Stimulated activated CD8-positive, alpha-beta memory T cell treated with anti-CD3 and anti-CD28 coated beads, Interleukin-4, amount 100 ng/mL, for 24 hours (primary cell): ENCODE results near the gene PGM1.

Experiments used
- DNase-seq: peaks from one replicate; pipeline ENCODE4 v3.0.0-alpha.2; 2020; ENCODE audit warnings: low read depth

PGM1 gene

DNA sequence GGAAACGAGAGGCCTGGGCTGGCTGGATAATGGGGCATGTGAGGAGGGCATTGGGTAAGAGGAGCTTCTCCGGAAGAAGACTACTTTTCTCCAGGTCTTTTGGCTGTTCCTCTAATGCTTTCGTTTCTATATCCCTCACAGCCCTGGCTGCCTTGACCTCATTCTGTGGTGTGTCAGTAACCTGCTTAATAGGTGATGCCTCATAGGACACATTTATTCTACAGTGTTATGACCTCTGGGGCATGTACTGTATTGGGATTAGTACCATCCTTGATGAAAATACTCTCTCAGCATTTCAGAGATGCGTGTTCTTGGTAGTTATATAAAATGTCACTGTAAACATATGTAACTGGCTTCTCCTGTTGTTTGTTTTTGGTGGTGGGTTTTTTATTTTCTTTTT, 40.1 kb downstream of the PGM1 start:
- no peak for DNase-seq

DNA sequence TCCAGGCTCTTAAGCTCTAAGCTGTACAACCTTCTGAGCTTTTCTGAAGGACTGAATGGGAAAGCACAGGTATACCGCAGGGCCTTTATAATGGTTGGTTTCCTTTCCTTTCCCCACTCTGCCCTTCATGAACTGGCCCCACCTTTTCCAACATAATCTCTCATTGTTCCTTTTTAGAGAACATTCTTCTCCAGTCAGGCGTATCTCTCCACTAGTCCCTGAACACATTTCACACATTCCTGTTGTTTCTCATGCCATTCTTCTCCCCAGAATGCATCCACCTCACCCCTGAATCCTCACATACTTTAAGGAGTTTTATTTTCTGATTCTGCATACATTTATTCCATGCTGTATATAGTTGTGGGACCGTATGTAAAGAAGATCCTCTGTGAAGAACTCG, 41.3 kb downstream of the PGM1 start:
- DNase-seq, result no peak

DNA sequence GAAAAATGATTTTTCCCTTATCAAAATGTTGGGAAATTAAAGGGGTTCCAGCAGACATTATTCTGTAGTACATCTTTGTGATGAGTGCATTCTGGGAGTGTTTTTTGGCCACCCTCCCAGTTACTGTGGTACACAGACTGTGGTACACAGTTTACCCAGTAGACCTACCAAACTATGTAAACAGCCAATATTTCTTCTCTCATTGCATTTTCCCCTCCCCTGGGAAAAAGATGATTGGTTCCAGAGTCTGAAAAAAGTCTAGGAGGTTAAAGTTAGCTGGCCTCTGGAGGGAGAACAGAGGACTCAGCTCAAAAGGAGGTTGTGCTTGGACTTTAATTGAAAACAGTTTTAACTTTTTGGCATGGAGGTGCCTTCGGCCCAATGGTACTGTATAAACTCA, 42.5 kb downstream of the PGM1 start:
- no peak for DNase-seq

DNA sequence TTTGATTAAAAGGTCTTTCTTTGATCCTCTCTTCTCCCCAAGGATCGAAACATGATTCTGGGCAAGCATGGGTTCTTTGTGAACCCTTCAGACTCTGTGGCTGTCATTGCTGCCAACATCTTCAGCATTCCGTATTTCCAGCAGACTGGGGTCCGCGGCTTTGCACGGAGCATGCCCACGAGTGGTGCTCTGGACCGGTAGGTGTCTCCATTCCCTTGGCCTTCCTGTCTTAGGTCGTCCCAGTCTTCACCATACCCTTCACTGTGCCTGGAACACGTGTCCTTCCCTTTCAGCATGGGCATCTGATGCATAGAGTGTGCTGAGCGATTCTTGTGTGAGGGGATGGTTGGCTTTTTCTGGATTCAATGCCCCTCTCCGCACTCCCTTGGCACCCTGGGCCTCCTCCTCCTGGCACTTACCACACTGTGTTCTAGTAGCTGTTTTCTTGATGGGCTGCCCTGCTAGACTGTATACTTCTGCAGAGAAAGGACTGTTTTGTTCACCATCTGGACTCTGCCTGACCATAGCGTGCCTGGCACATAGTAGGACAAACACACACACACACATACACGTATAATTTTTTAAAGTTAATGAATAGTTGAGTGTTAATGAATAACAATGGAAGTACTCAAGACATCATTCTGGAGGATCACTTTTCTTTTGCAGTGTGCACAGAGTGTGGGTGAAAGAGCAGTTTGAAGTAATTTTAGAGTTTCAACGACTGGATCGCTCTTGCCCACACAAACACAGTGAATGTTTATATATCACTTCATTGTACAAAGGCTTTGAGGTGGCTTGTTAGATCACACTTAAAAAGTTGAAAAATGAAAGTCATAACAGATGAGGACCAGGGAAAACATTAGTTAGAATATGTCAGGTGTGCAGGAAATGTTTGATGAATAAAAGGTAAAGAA, 43.2 kb downstream of the PGM1 start:
- no peak for DNase-seq

DNA sequence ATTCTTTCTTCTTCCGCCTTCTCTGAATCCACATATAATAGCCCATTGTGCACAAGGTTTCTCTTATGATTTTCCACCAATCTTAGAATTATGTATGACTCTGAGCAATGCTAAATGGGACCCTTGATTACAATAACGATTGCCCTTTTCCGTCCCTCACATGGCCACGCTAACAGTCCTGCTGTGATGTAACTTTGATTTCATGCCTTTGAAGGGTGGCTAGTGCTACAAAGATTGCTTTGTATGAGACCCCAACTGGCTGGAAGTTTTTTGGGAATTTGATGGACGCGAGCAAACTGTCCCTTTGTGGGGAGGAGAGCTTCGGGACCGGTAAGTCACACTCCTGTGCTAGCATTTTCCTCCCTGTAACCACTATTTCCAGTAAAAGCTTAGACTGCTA, 45.3 kb downstream of the PGM1 start:
- DNase-seq, result no peak

DNA sequence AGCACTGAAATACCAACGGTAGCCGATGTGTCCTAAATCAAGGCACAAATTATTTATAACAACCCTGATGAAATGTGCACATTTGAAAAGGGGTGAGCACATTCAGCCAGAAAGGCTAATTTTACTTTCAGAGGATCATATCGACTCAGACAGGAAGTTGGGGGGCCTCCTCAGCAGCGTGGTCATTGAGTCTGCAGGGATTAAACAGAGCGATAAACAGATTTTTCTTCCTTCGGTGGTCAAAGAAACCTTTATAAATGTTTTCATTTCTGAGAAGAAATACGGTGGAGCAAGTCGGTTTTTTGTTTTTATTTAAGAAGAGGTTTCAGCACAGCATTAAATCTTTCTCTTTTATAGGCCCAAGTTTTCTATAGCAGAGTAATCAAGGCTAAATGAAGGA, 45.7 kb downstream of the PGM1 start:
- no peak for DNase-seq

DNA sequence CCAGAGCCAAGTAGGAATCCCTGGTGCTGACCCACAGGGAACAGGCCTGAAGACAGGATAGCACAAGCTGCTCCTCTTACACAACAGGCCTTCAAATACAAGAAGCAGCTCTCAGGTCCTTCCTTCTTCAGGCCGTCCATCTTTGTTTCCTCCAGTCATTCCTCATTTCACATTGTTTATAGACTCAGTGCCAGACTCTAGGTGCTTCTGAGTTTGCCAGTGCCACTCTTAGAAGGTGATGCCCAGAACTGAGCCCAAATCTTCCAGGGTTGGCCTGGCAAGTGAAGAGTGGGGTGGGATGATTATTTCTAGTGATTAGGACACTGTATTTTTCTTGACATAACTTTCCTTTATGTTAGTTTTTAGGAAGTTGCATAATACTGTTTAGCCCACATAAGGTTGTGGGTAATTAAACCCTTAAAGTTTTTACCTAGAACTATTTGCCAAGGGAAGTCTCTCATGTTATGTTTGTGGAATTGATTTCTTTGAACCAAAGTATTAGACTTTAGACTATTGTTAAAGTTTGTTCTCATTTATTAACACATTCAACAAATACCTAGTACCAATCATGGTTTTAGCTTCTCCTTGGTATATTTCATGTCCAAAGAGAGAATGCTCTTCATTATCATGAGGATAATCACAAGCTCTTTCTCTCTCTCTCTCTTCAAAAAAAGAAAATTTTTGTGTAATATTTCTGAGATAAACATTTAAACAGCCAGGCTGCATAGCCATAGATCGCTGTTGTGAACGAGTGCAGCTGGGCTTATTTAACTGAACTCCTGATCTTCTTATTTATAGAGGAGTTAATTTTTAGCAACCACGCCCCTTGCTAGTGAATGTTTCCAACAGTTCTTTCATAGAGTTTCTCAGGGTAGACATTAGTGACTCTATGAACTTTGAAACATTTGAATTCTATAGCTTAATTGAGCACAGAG, 47.7 kb downstream of the PGM1 start:
- no peak for DNase-seq

DNA sequence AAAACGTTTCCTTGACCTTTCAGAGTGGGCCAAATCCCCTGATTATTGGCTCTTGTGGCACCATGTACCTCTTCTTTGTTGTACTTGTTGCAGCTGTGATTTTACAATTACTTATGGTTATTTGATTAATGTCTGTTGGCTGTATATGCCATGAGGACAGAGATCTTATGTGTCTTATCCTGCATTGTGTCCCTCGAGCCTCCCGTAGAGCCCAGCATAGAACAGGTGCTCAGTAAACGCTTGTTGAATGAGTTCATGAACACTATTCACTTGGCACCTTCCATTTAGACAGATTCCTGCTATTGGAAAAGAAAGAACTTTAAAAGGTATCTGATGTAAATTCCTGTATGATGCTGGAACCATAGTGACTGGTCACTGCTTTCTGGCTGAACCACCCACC, 48.4 kb downstream of the PGM1 start:
- DNase-seq, result no peak

DNA sequence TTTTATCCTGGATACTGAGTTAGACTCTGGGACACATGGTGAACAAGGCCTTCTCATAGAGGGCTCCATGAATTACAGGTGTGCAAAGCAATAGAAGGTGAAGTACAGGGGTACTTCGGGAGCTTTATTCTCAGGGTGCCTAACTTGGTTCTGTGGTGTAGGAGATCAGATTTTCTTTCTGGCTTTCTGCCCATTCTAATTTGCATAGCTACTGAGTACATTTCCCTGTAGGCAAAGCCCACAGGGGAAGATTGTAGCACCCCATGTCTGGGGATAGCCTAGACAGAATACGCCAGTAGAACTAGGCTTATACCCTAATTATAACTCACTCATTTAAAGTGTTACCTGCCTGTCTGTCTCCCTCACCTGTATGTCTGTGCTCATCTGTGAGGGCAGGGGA, 49.7 kb downstream of the PGM1 start:
- no peak for DNase-seq

DNA sequence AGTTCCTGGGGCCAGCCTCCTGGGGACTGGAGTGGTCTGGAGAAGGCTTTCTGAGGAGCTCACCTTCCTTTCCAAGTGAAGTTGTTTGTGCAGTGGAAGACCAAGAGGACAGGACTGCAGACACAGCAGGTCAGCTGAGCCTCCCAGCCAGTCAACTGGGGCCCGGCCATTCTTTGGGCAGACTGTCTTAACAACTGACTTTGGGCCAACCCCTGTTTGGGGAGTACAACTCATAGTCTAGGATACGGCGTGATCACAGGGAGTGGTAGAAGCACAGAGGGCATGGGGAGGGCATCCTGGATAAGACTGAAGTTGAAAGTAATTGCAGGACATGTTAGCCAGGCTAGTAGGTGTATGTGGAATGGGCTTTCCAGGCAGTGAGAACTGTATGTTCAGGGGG, 50.3 kb downstream of the PGM1 start:
- DNase-seq, result no peak

DNA sequence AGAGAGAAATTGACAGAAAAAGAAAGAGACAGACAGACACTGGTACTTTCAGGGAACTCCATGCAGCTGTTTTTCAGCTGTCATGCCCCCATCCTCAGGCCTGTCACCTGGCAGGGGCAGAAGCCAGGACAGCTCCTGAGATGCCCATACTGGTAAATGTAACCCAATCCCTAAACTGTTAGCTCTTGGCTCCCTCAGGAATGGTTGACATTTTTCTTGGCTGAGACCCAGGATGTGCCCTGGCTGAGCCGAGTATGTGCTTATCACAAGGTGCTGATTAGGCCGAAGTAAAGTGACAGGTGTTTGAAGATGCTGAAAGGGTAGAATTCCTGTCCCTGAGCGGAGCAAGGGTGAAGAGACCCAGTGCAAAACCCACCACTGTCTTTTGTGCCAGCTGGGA, 50.7 kb downstream of the PGM1 start:
- DNase-seq, result no peak

DNA sequence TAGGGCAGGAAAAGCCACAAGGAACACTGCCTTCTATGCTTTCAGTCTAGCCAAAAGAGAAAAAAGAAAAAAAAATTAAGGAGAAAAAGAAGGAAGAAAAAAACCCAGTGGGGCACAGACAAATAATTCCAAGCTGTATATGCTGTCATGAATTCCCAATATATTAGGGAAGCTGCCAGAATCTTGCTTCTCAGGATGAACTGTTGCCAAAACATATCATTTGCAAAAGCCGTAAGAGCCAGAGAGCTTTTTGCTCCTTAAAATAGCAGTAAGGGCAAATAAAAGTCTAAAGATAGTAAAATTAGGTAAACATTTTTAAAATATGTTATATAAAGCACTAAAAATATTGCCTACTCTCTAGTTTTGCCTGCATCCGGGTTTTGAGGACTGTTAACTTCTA, 52.1 kb downstream of the PGM1 start:
- no peak for DNase-seq

DNA sequence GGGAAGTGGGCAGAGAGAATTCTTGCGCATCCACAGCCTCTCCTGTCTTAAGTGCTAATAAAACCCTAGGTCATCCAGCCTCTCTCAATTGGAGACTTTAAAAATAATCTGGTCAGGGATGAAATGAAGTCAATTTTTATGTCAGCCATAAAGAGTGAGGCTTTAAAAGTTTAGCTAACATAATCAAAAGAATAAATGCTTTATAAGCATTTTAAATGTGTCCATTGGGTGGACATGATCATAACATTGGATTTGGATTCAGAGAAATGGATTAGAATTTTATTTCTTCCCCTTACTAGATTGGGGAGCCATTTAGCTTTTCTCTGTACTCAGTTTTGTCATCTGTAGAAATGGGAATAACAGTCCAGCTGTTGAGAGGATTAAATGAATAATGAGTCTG, 55.5 kb downstream of the PGM1 start:
- DNase-seq, result no peak

DNA sequence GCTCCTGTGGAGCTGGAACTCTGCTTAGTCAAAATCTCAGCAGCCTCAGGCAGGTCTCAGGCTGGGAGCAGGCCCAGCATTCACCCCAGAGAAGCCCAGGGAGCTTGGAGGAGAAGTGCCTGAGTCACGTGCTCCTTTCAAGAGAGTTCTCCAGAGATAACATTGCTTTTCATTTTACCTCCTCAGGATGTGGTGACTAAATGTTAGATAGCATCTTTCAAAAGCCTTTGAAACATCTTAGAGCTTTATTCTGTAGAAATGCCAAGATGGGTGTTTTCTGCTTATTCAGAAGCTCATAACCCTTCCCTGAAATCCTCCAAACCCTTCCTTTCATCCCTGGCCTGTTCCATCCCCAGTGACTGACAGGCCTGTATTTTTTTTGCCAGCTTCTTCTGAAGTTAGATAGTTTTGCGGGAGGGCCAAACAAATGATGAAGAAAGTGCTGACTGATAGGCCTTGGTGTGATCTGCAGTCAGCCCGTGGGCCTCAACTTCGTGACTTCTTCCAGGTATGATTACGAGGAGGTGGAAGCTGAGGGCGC, 58.0 kb downstream of the PGM1 start:
- DNase-seq, result no peak

DNA sequence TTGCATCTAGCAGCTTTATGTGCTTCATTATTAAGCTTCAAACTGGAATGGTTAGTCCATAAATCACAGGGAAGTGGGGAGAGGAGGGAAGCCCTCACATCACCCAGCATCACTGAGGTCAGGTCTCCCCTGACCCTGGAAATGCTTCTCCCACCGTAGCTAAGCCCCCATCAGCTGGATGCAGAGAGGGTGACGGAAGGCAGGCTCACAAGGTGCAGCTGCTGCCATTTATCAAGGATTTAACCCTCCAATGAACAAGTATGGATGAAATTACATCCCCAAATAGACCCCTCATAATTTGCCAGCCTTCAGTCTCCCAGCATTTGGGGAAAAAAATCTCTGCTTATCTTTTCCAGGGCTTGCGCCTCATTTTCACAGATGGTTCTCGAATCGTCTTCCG, 60.8 kb downstream of the PGM1 start:
- no peak for DNase-seq

DNA sequence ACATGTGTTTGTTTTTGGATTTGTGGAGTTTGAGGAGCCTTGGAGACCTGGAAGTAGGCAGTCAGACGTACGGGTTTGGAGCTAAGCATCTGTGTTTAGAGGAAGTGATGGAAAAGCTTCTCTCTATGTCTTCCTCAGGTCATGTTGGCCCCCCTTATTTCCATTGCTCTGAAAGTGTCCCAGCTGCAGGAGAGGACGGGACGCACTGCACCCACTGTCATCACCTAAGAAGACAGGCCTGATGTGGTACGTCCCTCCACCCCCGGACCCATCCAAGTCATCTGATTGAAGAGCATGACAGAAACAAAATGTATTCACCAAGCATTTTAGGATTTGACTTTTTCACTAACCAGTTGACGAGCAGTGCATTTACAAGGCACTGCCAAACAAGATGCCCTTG, 66.2 kb downstream of the PGM1 start:
- DNase-seq, result no peak

DNA sequence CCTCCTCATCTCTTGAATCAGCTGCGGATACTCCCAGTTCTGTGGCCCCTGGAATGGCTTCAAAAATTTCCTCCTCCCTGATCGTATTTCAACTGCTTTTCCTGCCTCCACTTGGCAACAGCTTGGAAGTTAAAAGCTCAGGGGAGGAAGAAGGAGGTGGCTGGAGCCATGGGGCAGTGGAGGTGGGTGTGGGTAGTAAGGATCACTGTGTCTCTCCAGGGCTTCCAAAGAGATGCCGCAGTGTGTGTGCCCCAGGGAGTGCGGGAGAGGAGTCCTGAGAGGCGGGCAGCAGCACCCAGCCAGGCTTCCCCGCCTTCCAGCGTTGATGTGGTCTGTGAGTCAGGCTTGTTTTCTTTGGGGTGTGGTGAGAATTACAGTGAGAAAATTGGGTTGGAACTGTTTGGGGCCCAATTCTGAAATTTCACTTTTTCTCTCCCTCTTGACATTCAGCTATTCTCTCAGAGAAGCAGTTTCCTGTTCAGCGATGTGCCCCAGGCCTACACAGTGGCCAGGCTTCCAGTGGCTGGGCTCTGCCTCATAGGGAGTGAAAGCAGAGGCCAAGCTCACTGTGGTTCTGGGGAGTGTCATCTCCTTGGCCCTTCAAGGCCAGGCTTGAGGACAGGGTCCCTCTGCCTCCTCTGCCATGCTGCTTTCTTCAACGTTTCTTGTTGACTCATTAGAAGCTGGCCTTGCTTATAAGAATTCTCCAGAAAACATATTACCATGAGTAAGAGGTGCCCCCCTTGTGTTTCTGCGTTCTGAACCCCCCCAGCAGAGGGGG, 69.0 kb downstream of the PGM1 start:
- no peak for DNase-seq

DNA sequence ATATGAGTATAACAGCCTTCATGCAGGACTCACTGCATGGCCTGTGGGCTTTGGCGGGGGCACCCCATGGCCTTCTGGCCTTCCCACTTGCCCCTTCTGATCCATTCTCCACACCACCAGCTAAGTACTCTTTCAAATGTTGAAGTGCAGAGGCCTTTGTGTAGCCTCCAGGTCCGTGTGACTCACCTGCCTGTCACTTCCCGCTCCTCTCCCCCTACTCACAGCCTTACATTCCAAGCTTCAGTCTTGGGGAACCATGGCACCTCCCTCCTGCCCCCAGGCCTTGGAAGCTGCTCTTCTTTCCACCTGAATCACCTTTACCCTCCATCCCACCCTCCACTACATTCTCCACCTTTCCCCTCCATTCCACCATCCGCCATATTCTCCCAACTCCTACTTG, 69.6 kb downstream of the PGM1 start:
- no peak for DNase-seq

DNA sequence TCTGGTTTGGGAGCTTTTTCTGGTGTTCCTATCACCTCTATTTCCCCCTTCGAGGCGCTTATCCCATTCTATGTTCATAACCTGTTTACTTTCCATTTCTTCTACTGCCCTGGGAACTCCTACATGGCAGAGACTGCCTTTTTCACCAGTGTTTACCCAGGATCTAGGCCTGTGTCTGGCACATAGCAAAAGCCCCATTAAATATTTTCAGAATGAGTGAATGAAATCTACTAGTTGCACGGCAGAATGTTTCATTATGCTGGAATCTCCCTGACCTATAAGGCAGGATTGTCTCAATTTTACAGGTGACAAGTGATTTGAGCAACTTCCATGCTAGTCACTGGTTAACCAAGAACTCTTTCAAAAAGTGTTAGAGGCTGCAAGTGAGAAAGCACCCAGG, 70.1 kb downstream of the PGM1 start:
- no peak for DNase-seq

DNA sequence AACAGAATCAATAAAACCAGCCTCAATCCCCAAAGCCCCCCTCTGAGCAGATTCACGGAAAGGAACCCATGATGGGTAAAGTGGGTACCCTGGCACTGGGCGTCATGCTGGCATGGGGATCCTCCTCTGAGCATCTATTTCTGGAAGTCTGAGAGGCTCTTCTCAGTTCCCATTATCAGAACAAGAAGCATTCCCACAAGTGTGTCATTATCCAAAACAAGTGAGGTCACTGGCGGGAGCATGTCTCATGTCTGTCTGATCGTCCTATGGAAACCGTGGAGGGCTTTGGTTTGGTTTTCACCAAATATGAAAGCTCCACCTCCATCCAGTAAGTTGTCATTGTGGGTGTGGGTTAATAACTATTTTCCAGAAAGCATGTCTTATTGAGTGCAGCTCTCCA, 70.7 kb downstream of the PGM1 start:
- DNase-seq, result no peak

DNA sequence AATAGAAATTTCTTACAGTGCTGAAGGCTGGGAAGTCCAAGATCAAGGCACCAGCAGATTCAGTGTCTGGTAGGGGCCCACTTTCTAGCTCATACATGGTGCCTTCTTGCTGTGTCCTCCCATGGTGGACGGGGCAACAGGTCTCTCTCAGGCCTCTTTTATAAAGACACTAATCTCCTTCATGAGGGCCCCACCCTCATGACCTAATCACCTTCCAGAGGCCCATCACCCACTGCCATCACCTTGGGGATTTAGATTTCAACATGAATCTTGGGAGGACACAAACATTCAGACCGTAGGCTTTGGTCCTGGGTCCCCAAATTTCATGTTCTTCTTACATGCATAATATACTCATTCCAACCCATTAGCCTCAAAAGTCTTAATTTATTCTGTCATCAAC, 71.5 kb downstream of the PGM1 start:
- DNase-seq, result no peak

DNA sequence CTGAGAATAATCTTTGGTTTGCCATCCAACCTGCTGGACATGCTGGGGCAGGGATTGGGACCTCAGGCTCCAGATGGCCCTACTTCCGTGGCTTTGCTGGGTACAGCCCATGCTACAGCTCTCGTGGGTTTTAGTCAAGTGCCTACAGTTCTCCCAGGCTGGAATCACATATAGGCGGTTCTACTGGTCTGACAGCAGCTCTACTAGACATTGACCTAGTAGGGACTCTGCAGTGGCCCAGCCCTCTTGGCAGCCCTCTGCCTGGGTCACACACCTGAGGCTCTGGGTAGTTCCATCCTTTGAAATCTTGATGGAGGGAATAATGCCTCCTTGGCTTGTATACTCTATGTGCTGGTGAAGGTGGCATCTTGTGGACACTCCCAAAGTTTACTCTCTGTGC, 72.2 kb downstream of the PGM1 start:
- DNase-seq, result no peak
